ENCODE results near the gene ZCCHC2.

ZCCHC2 gene

GRCh38 chr18:62499263-62499650, 23.6 kb upstream of the ZCCHC2 start:
- no peaks in the 10 kb centered on the region for H4K20me1 ChIP-seq (ENCODE audit: control insufficient read depth, insufficient read depth, low read depth, low read length)
- H3K27ac ChIP-seq (ENCODE audit: low read depth, low read length): no peak overlapping the region

GRCh38 chr18:62500174-62500573, 22.7 kb upstream of the ZCCHC2 start:
- Histone ChIP-seq H3K27me3 (ENCODE audit: control insufficient read depth, low read length) (no peaks in the 10 kb centered on the region), H3F3A (ENCODE audit: control insufficient read depth, insufficient read depth) (no peaks in the 10 kb centered on the region), H3K9me2 (replicated peaks; ENCODE audit: control insufficient read depth, low read length) (no peaks in the 10 kb centered on the region), H3K27ac (ENCODE audit: low read depth, low read length) (no peak overlapping the region), H3K36me3 (ENCODE audit: control insufficient read depth, low read length) (no peaks in the 10 kb centered on the region), H4K20me1 (ENCODE audit: control insufficient read depth, insufficient read depth, low read depth, low read length) (no peaks in the 10 kb centered on the region), H3K4me2 (ENCODE audit: low read length) (no peak overlapping the region), H3K4me3 (ENCODE audit: low read length) (no peak overlapping the region), H3K79me2 (ENCODE audit: control insufficient read depth, low read length) (no peaks in the 10 kb centered on the region), H3K4me1 (ENCODE audit: control insufficient read depth, low read length) (peaks cover 11% of the 10 kb centered on the region), H3K9me3 (ENCODE audit: control insufficient read depth, insufficient read depth, low read length) (no peaks in the 10 kb centered on the region)
- TF ChIP-seq EZH2phosphoT487 (IDR thresholded peaks at IDR 0.05; ENCODE audit: borderline replicate concordance, low read length): no peak
- TF ChIP-seq CTCF (IDR thresholded peaks at IDR 0.05; ENCODE audit: low read depth, low read length, poor library complexity, severe bottlenecking): no peak

More at GRCh38 chr18:62499263-62499650, 23.6 kb upstream of the ZCCHC2 start:
- no peaks in the 10 kb centered on the region for H3K79me2 ChIP-seq (ENCODE audit: control insufficient read depth, low read length)
- no peak overlapping the region for H3K4me2 ChIP-seq (ENCODE audit: low read length)
- H3K27me3 ChIP-seq (ENCODE audit: control insufficient read depth, low read length): no peaks in the 10 kb centered on the region
- H3K9me2 ChIP-seq (replicated peaks; ENCODE audit: control insufficient read depth, low read length): no peaks in the 10 kb centered on the region
- no peaks in the 10 kb centered on the region for H3F3A ChIP-seq (ENCODE audit: control insufficient read depth, insufficient read depth)
- no peak overlapping the region for H3K4me3 ChIP-seq (ENCODE audit: low read length)
- H3K4me1 ChIP-seq (ENCODE audit: control insufficient read depth, low read length): peaks cover 11% of the 10 kb centered on the region
- H3K9me3 ChIP-seq (ENCODE audit: control insufficient read depth, insufficient read depth, low read length): no peaks in the 10 kb centered on the region
- no peaks in the 10 kb centered on the region for H3K36me3 ChIP-seq (ENCODE audit: control insufficient read depth, low read length)
- TF ChIP-seq EZH2phosphoT487 (IDR thresholded peaks at IDR 0.05; ENCODE audit: borderline replicate concordance, low read length) (no peak), CTCF (IDR thresholded peaks at IDR 0.05; ENCODE audit: low read depth, low read length, poor library complexity, severe bottlenecking) (no peak)

- H3K27me3 ChIP-seq (ENCODE audit: control insufficient read depth, low read length): no peaks in the 10 kb centered on the region
- H3K4me2 ChIP-seq (ENCODE audit: low read length): no peak overlapping the region
- no peaks in the 10 kb centered on the region for H3K36me3 ChIP-seq (ENCODE audit: control insufficient read depth, low read length)
- no peak overlapping the region for H3K27ac ChIP-seq (ENCODE audit: low read depth, low read length)
- no peaks in the 10 kb centered on the region for H4K20me1 ChIP-seq (ENCODE audit: control insufficient read depth, insufficient read depth, low read depth, low read length)
- H3K9me2 ChIP-seq (replicated peaks; ENCODE audit: control insufficient read depth, low read length): no peaks in the 10 kb centered on the region
- no peaks in the 10 kb centered on the region for H3F3A ChIP-seq (ENCODE audit: control insufficient read depth, insufficient read depth)
- H3K4me3 ChIP-seq (ENCODE audit: low read length): no peak overlapping the region
- H3K9me3 ChIP-seq (ENCODE audit: control insufficient read depth, insufficient read depth, low read length): no peaks in the 10 kb centered on the region
- H3K79me2 ChIP-seq (ENCODE audit: control insufficient read depth, low read length): no peaks in the 10 kb centered on the region
- peaks cover 15% of the 10 kb centered on the region for H3K4me1 ChIP-seq (ENCODE audit: control insufficient read depth, low read length)
- TF ChIP-seq EZH2phosphoT487 (IDR thresholded peaks at IDR 0.05; ENCODE audit: borderline replicate concordance, low read length): no peak
- no peak for TF ChIP-seq CTCF (IDR thresholded peaks at IDR 0.05; ENCODE audit: low read depth, low read length, poor library complexity, severe bottlenecking)
These were observed 21.7 kb upstream of the ZCCHC2 start for GRCh38 chr18:62500966-62501591.
